SK-N-SH treated with all-trans-retinoic acid at 6 μM for 48 hours (cell line): ENCODE data around the gene FLRT3.

ENCODE experiments used
- ARNTL ChIP-seq: fragments of 450-650 bp; formaldehyde crosslinking; IDR thresholded peaks from 2 replicates; pipeline ENCODE4 v1.5.0; 2020; ENCODE audit warnings: low read depth, mild to moderate bottlenecking, moderate library complexity, borderline replicate concordance
- RARB ChIP-seq: fragments of 250-450 bp; sonication (Bioruptor Pico); IDR thresholded peaks from 2 replicates; pipeline ENCODE4 v1.8.0; 2021; ENCODE audit warnings: mild to moderate bottlenecking, moderate library complexity
- ZFP3 ChIP-seq: fragments of 250-450 bp; sonication (Bioruptor Pico); IDR thresholded peaks from 2 replicates; pipeline ENCODE4 v1.5.0; 2020; ENCODE audit warnings: mild to moderate bottlenecking, moderate library complexity
- ZNF70 ChIP-seq: fragments of 450-650 bp; formaldehyde crosslinking; IDR thresholded peaks from 2 replicates; pipeline ENCODE4 v1.5.0; 2020; ENCODE audit warnings: mild to moderate bottlenecking, moderate library complexity

DNA sequence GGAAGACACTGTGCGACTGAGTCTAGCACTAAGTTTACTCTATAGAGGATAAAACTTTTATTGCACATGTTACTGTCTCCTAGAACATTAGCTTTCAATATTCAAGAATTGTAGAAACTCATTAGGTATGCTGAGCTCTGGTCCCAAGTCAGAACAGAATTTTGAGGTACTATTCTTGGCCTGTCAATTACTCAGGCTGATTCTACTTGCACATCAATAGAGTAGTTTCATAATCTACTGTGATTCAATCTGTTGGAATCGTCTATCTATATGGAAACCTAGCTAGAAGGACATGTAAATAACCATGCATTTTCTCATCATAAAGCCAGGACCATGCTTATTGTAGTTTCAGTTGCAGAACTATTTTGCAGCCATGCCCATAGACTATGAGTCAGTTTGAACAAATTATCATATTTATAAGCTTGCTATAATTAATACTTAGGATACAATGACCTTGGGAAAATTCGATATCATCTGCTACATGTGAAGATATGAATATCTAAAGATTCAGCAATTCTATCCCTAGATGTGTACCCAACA is 41.6 kb downstream of the FLRT3 start:
- TF ChIP-seq ZNF70 (CRISPR knock-in tag) (no peak), ZFP3 (CRISPR knock-in tag) (no peak), RARB (CRISPR knock-in tag) (no peak), ARNTL (CRISPR knock-in tag) (no peak)
